K562 (cell line): Measurements from ENCODE around the gene DCAF6. TPM values are rescaled to one million over a fixed set of nuclear protein-coding genes. Genes with fewer than 3 reads are reported as not detected.

Source experiments
- CREM ChIP-seq: IDR thresholded peaks from 2 replicates; pipeline ENCODE4 v1.6.1; 2014; ENCODE audit warnings: antibody characterized with exemption, low read depth
- EP300 ChIP-seq: IDR thresholded peaks from 2 replicates; pipeline ENCODE4 v1.6.1; 2012; ENCODE audit warnings: low read length, improper control_type of control experiment
- FUS ChIP-seq: fragments of 200-400 bp; formaldehyde crosslinking; optimal IDR thresholded peaks from 2 replicates; pipeline ENCODE3; 2017; ENCODE audit warnings: low read depth, low read length
- HNRNPK ChIP-seq: fragments of 200-400 bp; formaldehyde crosslinking; IDR thresholded peaks from one replicate; pipeline ENCODE4 v1.6.1; 2018; ENCODE audit warnings: mild to moderate bottlenecking, low read depth, low read length; ENCODE audit not compliant: poor library complexity, severe bottlenecking
- HNRNPLL ChIP-seq: fragments of 200-400 bp; formaldehyde crosslinking; IDR thresholded peaks from 2 replicates; pipeline ENCODE4 v1.6.1; 2017; ENCODE audit warnings: low read length, low read depth, mild to moderate bottlenecking; ENCODE audit not compliant: poor library complexity, severe bottlenecking
- LCOR ChIP-seq: sonication (generic); formaldehyde crosslinking; IDR thresholded peaks from 2 replicates; pipeline ENCODE4 v1.8.0; 2022; ENCODE audit warnings: mild to moderate bottlenecking, missing genetic modification reagents
- MTA3 ChIP-seq: fragments of 450-650 bp; formaldehyde crosslinking; IDR thresholded peaks from 2 replicates; pipeline ENCODE4 v1.6.1; 2017; ENCODE audit warnings: mild to moderate bottlenecking, borderline replicate concordance
- NEUROD1 ChIP-seq: fragments of 150-350 bp; IDR thresholded peaks from 2 replicates; pipeline ENCODE4 v1.6.1; 2014; ENCODE audit warnings: borderline replicate concordance, low read length, low read depth; ENCODE audit not compliant: partially characterized antibody
- RFX1 ChIP-seq: fragments of 450-650 bp; IDR thresholded peaks from 2 replicates; pipeline ENCODE4 v1.6.1; 2016; ENCODE audit warnings: mild to moderate bottlenecking, moderate library complexity
- polyA plus RNA-seq, 8 experiments: library from polyadenylated mRNA; depleted of rRNA in 4 of 8; stranded (reverse) in 5 of 8; unstranded in 3 of 8; fragments of >200 nt; fragmentation: Nextera tagmentation in 2 of 8; fragmentation: Illumina TruSeq in 1 of 8; extraction: Ambion mirVana in 2 of 8; extraction: Trizol in 1 of 8; gene quantifications; 2 replicates each; pipeline versions ENCODE4 v1.2.1 to v1.2.3, GENCODE V29; 2011 to 2014; ENCODE audit warnings: inconsistent platforms in 1 of 8, missing spikeins in 1 of 8
- total RNA-seq, 7 experiments: library from RNA; depleted of rRNA in 6 of 7; stranded (reverse); fragments of >200 nt in 6 of 7; fragmentation: Illumina TruSeq in 2 of 7; extraction: Trizol in 2 of 7; gene quantifications; 2 replicates each; pipeline versions ENCODE4 v1.2.1 to v1.2.3, GENCODE V29; 2011 to 2021; ENCODE audit warnings: low replicate concordance in 1 of 7
- TF ChIP-seq, protein P1 (sequence below): fragments of 450-650 bp; formaldehyde crosslinking; IDR thresholded peaks from 2 replicates; pipeline ENCODE4 v1.4.0; 2022; ENCODE audit warnings: mild to moderate bottlenecking, moderate library complexity
- TF ChIP-seq, protein P2 (sequence below), 2 experiments: fragments of 450-650 bp; conservative IDR thresholded peaks; 2 replicates each; pipeline ENCODE4 v1.6.1; 2017; ENCODE audit warnings: mild to moderate bottlenecking in 2 of 2, moderate library complexity in 2 of 2
- TF ChIP-seq, protein P3 (sequence below): fragments of 250-450 bp; sonication (Bioruptor Pico); IDR thresholded peaks from 2 replicates; pipeline ENCODE4 v1.5.0; 2021
- TF ChIP-seq, protein P4 (sequence below): fragments of 250-450 bp; sonication (Bioruptor Pico); IDR thresholded peaks from 2 replicates; pipeline ENCODE4 v1.9.0; 2021; ENCODE audit warnings: mild to moderate bottlenecking, inconsistent platforms
- TF ChIP-seq, protein P5 (sequence below): IDR thresholded peaks from 2 replicates; pipeline ENCODE4 v1.6.1; 2016; ENCODE audit warnings: missing genetic modification characterization, missing compliant biosample characterization

Gene DCAF6
- total and polyA plus RNA-seq, 9 of the 15 experiments (the other 6 are each of a cell fraction or from before 2014, with no cell fraction given): 19.1 to 102 (median 46.3) TPM

DNA sequence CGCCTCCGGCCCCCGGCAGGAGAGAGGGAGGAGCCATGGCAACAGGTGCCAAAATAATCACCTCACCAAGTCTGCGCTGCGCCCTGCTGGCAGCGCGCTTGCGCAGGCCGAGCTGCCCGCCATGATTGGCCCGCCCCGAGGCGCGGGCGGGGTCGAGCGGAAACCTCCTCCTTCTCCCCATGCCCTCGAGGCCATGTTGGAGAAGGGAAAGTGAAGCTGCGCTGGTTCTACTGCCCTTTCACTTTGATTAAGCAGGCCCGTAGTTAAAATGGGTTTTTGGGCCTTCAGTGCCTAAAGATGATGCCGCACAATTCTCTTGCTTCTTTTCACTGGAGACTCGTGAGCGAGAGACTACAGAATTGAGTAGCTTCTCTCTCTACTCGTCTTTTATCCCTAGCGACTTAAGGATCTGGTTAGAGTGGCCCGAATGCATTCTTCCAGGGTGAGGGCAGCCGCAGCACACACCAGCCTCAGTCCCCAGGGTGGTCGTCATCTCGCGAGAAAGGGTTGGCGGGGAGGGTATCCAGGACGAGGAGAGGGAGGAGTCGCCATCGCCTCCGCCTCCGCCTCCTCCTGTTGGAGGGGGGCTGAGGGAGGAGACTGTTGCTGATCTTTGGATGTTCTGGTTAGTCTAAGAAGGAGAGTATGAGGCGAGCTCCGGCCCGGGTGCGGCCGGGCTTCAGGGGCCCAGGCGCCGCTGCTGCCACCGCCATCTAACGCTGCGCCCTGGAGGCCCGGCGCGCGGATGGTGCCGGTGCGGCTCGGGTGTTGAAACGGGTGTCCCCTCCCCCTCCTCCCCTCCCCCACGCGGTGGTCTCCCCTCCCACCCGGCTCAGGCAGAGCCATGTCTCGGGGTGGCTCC is at the start of gene DCAF6 (continued):
- TF ChIP-seq, protein P1, sequence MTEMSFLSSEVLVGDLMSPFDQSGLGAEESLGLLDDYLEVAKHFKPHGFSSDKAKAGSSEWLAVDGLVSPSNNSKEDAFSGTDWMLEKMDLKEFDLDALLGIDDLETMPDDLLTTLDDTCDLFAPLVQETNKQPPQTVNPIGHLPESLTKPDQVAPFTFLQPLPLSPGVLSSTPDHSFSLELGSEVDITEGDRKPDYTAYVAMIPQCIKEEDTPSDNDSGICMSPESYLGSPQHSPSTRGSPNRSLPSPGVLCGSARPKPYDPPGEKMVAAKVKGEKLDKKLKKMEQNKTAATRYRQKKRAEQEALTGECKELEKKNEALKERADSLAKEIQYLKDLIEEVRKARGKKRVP (CRISPR knock-in tag): no peak; the same call in 1 of the 2 replicates
- TF ChIP-seq FUS (peak; percentile 86), MTA3 (peak; percentile 78; the same call in 1 of the 2 replicates), HNRNPK (peak; percentile 85), RFX1 (peak; percentile 96), CREM (peak; percentile 55; the same call in 1 of the 2 replicates), LCOR (peak; percentile 76; the same call in 1 of the 2 replicates), EP300 (peak; percentile 27), NEUROD1 (peak; percentile 44), HNRNPLL (peak; percentile 43)
- TF ChIP-seq, protein P2, sequence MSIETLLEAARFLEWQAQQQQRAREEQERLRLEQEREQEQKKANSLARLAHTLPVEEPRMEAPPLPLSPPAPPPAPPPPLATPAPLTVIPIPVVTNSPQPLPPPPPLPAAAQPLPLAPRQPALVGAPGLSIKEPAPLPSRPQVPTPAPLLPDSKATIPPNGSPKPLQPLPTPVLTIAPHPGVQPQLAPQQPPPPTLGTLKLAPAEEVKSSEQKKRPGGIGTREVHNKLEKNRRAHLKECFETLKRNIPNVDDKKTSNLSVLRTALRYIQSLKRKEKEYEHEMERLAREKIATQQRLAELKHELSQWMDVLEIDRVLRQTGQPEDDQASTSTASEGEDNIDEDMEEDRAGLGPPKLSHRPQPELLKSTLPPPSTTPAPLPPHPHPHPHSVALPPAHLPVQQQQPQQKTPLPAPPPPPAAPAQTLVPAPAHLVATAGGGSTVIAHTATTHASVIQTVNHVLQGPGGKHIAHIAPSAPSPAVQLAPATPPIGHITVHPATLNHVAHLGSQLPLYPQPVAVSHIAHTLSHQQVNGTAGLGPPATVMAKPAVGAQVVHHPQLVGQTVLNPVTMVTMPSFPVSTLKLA (conservative IDR thresholded peaks at IDR 0.05): peak; percentile 67 to 77
- TF ChIP-seq, protein P3, sequence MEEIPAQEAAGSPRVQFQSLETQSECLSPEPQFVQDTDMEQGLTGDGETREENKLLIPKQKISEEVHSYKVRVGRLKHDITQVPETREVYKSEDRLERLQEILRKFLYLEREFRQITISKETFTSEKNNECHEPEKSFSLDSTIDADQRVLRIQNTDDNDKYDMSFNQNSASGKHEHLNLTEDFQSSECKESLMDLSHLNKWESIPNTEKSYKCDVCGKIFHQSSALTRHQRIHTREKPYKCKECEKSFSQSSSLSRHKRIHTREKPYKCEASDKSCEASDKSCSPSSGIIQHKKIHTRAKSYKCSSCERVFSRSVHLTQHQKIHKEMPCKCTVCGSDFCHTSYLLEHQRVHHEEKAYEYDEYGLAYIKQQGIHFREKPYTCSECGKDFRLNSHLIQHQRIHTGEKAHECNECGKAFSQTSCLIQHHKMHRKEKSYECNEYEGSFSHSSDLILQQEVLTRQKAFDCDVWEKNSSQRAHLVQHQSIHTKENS: no peak
- TF ChIP-seq, protein P4, sequence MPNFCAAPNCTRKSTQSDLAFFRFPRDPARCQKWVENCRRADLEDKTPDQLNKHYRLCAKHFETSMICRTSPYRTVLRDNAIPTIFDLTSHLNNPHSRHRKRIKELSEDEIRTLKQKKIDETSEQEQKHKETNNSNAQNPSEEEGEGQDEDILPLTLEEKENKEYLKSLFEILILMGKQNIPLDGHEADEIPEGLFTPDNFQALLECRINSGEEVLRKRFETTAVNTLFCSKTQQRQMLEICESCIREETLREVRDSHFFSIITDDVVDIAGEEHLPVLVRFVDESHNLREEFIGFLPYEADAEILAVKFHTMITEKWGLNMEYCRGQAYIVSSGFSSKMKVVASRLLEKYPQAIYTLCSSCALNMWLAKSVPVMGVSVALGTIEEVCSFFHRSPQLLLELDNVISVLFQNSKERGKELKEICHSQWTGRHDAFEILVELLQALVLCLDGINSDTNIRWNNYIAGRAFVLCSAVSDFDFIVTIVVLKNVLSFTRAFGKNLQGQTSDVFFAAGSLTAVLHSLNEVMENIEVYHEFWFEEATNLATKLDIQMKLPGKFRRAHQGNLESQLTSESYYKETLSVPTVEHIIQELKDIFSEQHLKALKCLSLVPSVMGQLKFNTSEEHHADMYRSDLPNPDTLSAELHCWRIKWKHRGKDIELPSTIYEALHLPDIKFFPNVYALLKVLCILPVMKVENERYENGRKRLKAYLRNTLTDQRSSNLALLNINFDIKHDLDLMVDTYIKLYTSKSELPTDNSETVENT (CRISPR knock-in tag): peak; percentile 92
- TF ChIP-seq, protein P5, sequence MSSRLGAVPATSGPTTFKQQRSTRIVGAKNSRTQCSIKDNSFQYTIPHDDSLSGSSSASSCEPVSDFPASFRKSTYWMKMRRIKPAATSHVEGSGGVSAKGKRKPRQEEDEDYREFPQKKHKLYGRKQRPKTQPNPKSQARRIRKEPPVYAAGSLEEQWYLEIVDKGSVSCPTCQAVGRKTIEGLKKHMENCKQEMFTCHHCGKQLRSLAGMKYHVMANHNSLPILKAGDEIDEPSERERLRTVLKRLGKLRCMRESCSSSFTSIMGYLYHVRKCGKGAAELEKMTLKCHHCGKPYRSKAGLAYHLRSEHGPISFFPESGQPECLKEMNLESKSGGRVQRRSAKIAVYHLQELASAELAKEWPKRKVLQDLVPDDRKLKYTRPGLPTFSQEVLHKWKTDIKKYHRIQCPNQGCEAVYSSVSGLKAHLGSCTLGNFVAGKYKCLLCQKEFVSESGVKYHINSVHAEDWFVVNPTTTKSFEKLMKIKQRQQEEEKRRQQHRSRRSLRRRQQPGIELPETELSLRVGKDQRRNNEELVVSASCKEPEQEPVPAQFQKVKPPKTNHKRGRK (tag): no peak
